GM12878 (cell line): ENCODE results near the gene DNASE1L3. TPM values are rescaled to one million over a fixed set of nuclear protein-coding genes. Genes with fewer than 3 reads are reported as not detected.

Experiments
- EED ChIP-seq: sonication (generic); IDR thresholded peaks from 2 replicates; pipeline ENCODE4 v1.6.1; 2016; ENCODE audit warnings: antibody characterized with exemption, low read depth
- HDGF ChIP-seq: fragments of 450-650 bp; IDR thresholded peaks from 2 replicates; pipeline ENCODE4 v1.6.1; 2016; ENCODE audit warnings: antibody characterized with exemption
- JUNB ChIP-seq: IDR thresholded peaks from 2 replicates; pipeline ENCODE4 v1.6.1; 2016; ENCODE audit warnings: antibody characterized with exemption, mild to moderate bottlenecking
- KLF5 ChIP-seq: fragments of 450-650 bp; IDR thresholded peaks from 2 replicates; pipeline ENCODE4 v1.6.1; 2014; ENCODE audit warnings: mild to moderate bottlenecking; ENCODE audit not compliant: partially characterized antibody
- LARP7 ChIP-seq: fragments of 450-650 bp; IDR thresholded peaks from 2 replicates; pipeline ENCODE4 v1.6.1; 2017; ENCODE audit warnings: mild to moderate bottlenecking
- MEF2A ChIP-seq: IDR thresholded peaks from 2 replicates; pipeline ENCODE4 v1.6.1; 2011; ENCODE audit warnings: low read depth, mild to moderate bottlenecking, low read length, moderate library complexity; ENCODE audit not compliant: insufficient read depth
- MTA2 ChIP-seq: fragments of 450-650 bp; IDR thresholded peaks from 2 replicates; pipeline ENCODE4 v1.6.1; 2016; ENCODE audit warnings: low read depth, mild to moderate bottlenecking, moderate library complexity
- NFIC ChIP-seq: IDR thresholded peaks from 2 replicates; pipeline ENCODE4 v1.6.1; 2012; ENCODE audit warnings: low read depth, mild to moderate bottlenecking, inconsistent platforms, low read length, moderate library complexity
- POLR2AphosphoS5 ChIP-seq: IDR thresholded peaks from 2 replicates; pipeline ENCODE4 v1.6.1; 2011; ENCODE audit warnings: mild to moderate bottlenecking, low read length, inconsistent platforms
- POU2F2 ChIP-seq: IDR thresholded peaks from 3 replicates; pipeline ENCODE4 v1.6.1; 2011; ENCODE audit warnings: low read depth, mild to moderate bottlenecking, low read length, borderline replicate concordance
- RCOR1 ChIP-seq: conservative IDR thresholded peaks from 2 replicates; pipeline ENCODE4 v1.6.1; 2012; ENCODE audit warnings: low read depth, low read length, improper control_type of control experiment
- SUZ12 ChIP-seq: fragments of 200-600 bp; sonication (generic); IDR thresholded peaks from one replicate; pipeline ENCODE4 v1.6.1; 2018; ENCODE audit warnings: antibody characterized with exemption, mild to moderate bottlenecking; ENCODE audit not compliant: unreplicated experiment
- TCF3 ChIP-seq: IDR thresholded peaks from 2 replicates; pipeline ENCODE4 v1.6.1; 2012; ENCODE audit warnings: low read depth, mild to moderate bottlenecking, low read length, borderline replicate concordance; ENCODE audit not compliant: insufficient read depth
- ZNF384 ChIP-seq: IDR thresholded peaks from 2 replicates; pipeline ENCODE4 v1.6.1; 2012; ENCODE audit warnings: low read depth, mild to moderate bottlenecking, low read length, improper control_type of control experiment, borderline replicate concordance
- polyA plus RNA-seq, 11 experiments: library from polyadenylated mRNA; depleted of rRNA in 4 of 11; unstranded in 6 of 11; stranded (reverse) in 5 of 11; fragments of >200 nt; fragmentation: Nextera tagmentation in 4 of 11; fragmentation: Illumina TruSeq in 1 of 11; extraction: Ambion mirVana in 4 of 11; extraction: Trizol in 1 of 11; gene quantifications; 1 replicate in 1 of 11; 2 replicates in 10 of 11; pipeline versions ENCODE4 v1.2.1 to v1.2.3, GENCODE V29; 2011 to 2016; ENCODE audit warnings: inconsistent platforms in 2 of 11, missing spikeins in 2 of 11, low read depth in 1 of 11
- total RNA-seq, 4 experiments: library from RNA; depleted of rRNA in 3 of 4; stranded (reverse); fragments of >200 nt in 3 of 4; fragmentation: Illumina TruSeq in 1 of 4; extraction: Trizol in 1 of 4; gene quantifications; 2 replicates each; pipeline versions ENCODE4 v1.2.1 to v1.2.3, GENCODE V29; 2013 to 2021
- TF ChIP-seq, protein P1 (sequence below): IDR thresholded peaks from 2 replicates; pipeline ENCODE4 v1.6.1; 2012; ENCODE audit warnings: improper control_type of control experiment, low read depth, low read length; ENCODE audit not compliant: insufficient replicate concordance
- TF ChIP-seq, protein P2 (sequence below), 3 experiments: IDR thresholded peaks in 2 of 3; conservative IDR thresholded peaks in 1 of 3; 2 replicates each; pipeline ENCODE4 v1.5.1; 2011; ENCODE audit warnings: low read depth in 3 of 3, low read length in 3 of 3, mild to moderate bottlenecking in 3 of 3, control low read depth in 2 of 3, moderate library complexity in 2 of 3, inconsistent platforms in 1 of 3, mixed read lengths in 1 of 3; ENCODE audit not compliant: control insufficient read depth in 2 of 3, insufficient read depth in 1 of 3; ENCODE audit errors: extremely low read depth in 1 of 3
- TF ChIP-seq, protein P3 (sequence below): fragments of 150-350 bp; IDR thresholded peaks from 2 replicates; pipeline ENCODE4 v1.6.1; 2014; ENCODE audit warnings: mild to moderate bottlenecking, low read depth, low read length
- TF ChIP-seq, protein P4 (sequence below): fragments of 450-650 bp; formaldehyde crosslinking; IDR thresholded peaks from 2 replicates; pipeline ENCODE4 v1.5.0; 2022; ENCODE audit warnings: mild to moderate bottlenecking, missing genetic modification characterization

DNASE1L3 gene
- total and polyA plus RNA-seq, 10 of the 15 experiments (the other 5 are each of a cell fraction or from before 2014, with no cell fraction given), result 3.2 to 72.1 (median 6.3) TPM

DNA sequence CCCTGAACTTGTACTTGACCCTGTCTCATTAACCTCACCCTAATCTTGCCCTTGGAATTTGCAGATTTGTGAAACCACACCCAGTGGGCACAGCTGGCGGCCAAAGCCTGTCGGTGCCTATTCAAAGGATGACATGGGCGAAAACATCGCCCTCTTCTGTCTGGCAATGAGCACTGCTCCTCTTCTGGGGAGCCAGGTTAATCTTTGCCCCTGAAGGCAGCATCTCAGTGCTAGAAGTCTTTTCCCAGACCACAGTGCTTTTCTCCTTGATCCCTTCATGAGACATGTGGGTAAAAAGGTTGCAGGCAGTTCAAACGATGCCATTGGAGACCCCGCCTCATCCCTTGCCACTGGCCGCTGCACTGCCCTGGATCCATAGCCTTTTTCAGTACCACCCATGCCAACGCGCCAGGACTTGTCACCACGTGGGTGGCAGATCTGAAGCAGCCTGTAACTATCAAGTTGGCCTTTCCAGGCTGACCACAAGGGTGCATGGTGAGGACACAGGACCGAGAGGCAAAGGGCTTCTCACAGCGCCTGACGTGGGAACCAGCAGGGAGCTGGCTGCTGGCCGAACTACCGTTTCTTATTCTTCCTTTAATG is 6.5 kb upstream of the DNASE1L3 start (continued):
- TF ChIP-seq, protein P1, sequence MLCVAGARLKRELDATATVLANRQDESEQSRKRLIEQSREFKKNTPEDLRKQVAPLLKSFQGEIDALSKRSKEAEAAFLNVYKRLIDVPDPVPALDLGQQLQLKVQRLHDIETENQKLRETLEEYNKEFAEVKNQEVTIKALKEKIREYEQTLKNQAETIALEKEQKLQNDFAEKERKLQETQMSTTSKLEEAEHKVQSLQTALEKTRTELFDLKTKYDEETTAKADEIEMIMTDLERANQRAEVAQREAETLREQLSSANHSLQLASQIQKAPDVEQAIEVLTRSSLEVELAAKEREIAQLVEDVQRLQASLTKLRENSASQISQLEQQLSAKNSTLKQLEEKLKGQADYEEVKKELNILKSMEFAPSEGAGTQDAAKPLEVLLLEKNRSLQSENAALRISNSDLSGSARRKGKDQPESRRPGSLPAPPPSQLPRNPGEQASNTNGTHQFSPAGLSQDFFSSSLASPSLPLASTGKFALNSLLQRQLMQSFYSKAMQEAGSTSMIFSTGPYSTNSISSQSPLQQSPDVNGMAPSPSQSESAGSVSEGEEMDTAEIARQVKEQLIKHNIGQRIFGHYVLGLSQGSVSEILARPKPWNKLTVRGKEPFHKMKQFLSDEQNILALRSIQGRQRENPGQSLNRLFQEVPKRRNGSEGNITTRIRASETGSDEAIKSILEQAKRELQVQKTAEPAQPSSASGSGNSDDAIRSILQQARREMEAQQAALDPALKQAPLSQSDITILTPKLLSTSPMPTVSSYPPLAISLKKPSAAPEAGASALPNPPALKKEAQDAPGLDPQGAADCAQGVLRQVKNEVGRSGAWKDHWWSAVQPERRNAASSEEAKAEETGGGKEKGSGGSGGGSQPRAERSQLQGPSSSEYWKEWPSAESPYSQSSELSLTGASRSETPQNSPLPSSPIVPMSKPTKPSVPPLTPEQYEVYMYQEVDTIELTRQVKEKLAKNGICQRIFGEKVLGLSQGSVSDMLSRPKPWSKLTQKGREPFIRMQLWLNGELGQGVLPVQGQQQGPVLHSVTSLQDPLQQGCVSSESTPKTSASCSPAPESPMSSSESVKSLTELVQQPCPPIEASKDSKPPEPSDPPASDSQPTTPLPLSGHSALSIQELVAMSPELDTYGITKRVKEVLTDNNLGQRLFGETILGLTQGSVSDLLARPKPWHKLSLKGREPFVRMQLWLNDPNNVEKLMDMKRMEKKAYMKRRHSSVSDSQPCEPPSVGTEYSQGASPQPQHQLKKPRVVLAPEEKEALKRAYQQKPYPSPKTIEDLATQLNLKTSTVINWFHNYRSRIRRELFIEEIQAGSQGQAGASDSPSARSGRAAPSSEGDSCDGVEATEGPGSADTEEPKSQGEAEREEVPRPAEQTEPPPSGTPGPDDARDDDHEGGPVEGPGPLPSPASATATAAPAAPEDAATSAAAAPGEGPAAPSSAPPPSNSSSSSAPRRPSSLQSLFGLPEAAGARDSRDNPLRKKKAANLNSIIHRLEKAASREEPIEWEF, result no peak
- TF ChIP-seq NFIC (no peak), MEF2A (no peak), SUZ12 (no peak), TCF3 (peak; percentile 56; the same call in 1 of the 2 replicates), RCOR1 (no peak), KLF5 (no peak), POLR2AphosphoS5 (no peak), JUNB (no peak), POU2F2 (no peak; the same call in 2 of the 3 replicates), ZNF384 (0 out of 2 replicates have a peak, but pooled peaks have one; percentile 20), HDGF (peak; percentile 68), EED (no peak), MTA2 (peak; percentile 69; the same call in 1 of the 2 replicates), LARP7 (0 out of 2 replicates have a peak, but pooled peaks have one; percentile 18)
- TF ChIP-seq, protein P2, sequence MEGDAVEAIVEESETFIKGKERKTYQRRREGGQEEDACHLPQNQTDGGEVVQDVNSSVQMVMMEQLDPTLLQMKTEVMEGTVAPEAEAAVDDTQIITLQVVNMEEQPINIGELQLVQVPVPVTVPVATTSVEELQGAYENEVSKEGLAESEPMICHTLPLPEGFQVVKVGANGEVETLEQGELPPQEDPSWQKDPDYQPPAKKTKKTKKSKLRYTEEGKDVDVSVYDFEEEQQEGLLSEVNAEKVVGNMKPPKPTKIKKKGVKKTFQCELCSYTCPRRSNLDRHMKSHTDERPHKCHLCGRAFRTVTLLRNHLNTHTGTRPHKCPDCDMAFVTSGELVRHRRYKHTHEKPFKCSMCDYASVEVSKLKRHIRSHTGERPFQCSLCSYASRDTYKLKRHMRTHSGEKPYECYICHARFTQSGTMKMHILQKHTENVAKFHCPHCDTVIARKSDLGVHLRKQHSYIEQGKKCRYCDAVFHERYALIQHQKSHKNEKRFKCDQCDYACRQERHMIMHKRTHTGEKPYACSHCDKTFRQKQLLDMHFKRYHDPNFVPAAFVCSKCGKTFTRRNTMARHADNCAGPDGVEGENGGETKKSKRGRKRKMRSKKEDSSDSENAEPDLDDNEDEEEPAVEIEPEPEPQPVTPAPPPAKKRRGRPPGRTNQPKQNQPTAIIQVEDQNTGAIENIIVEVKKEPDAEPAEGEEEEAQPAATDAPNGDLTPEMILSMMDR (IDR thresholded peaks at IDR 0.05 in 2 of 3, conservative IDR thresholded peaks at IDR 0.05 in 1 of 3; ENCODE audit: control insufficient read depth in 2 of 3, extremely low read depth in 1 of 3, insufficient read depth in 1 of 3, low read depth in 3 of 3, low read length in 3 of 3), result peak; percentile 84 to 94 (median 89)
- TF ChIP-seq, protein P3, sequence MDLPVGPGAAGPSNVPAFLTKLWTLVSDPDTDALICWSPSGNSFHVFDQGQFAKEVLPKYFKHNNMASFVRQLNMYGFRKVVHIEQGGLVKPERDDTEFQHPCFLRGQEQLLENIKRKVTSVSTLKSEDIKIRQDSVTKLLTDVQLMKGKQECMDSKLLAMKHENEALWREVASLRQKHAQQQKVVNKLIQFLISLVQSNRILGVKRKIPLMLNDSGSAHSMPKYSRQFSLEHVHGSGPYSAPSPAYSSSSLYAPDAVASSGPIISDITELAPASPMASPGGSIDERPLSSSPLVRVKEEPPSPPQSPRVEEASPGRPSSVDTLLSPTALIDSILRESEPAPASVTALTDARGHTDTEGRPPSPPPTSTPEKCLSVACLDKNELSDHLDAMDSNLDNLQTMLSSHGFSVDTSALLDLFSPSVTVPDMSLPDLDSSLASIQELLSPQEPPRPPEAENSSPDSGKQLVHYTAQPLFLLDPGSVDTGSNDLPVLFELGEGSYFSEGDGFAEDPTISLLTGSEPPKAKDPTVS, result no peak
- TF ChIP-seq, protein P4, sequence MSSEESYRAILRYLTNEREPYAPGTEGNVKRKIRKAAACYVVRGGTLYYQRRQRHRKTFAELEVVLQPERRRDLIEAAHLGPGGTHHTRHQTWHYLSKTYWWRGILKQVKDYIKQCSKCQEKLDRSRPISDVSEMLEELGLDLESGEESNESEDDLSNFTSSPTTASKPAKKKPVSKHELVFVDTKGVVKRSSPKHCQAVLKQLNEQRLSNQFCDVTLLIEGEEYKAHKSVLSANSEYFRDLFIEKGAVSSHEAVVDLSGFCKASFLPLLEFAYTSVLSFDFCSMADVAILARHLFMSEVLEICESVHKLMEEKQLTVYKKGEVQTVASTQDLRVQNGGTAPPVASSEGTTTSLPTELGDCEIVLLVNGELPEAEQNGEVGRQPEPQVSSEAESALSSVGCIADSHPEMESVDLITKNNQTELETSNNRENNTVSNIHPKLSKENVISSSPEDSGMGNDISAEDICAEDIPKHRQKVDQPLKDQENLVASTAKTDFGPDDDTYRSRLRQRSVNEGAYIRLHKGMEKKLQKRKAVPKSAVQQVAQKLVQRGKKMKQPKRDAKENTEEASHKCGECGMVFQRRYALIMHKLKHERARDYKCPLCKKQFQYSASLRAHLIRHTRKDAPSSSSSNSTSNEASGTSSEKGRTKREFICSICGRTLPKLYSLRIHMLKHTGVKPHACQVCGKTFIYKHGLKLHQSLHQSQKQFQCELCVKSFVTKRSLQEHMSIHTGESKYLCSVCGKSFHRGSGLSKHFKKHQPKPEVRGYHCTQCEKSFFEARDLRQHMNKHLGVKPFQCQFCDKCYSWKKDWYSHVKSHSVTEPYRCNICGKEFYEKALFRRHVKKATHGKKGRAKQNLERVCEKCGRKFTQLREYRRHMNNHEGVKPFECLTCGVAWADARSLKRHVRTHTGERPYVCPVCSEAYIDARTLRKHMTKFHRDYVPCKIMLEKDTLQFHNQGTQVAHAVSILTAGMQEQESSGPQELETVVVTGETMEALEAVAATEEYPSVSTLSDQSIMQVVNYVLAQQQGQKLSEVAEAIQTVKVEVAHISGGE (CRISPR knock-in tag), result no peak
